IMR-90 (cell line): ENCODE results near the gene GRAMD2A. TPM values are rescaled to one million over a fixed set of nuclear protein-coding genes. Genes with fewer than 3 reads are reported as not detected.

ENCODE experiments used
- ATAC-seq: fragments of 200-7000 bp; cut with Tn5 transposase; 2 replicates; pipeline ENCODE4 v1.9.1; 2020; ENCODE audit warnings: low read depth, mild to moderate bottlenecking, moderate library complexity
- BruUV-seq: library from RNA; stranded (reverse); fragments of 400-500 nt; replicated peaks from 2 replicates; lab custom pipeline; 2021; lab: Mats Ljungman, UMichigan
- CTCF ChIA-PET: fragments of 300-600 bp; formaldehyde crosslinking; extraction: SDS; loops from one replicate; lab custom pipeline; 2021; ENCODE audit warnings: antibody characterized with exemption; lab: Yijun Ruan, JAX
- POLR2A ChIA-PET: fragments of 300-600 bp; sonication (Branson Sonifier 250); formaldehyde crosslinking; loops from one replicate; lab custom pipeline; 2022; ENCODE audit warnings: antibody characterized with exemption; ENCODE audit not compliant: unreplicated experiment; lab: Charles Lee
- DNase-seq: peaks from one replicate; pipeline ENCODE4 v3.0.0; 2013
- H2AFZ ChIP-seq: replicated peaks from 2 replicates; pipeline ENCODE3; 2013; ENCODE audit warnings: low read length, mild to moderate bottlenecking; ENCODE audit not compliant: poor library complexity
- H2AK5ac ChIP-seq: 2 replicates; pipeline ENCODE4 v1.6.1; 2013; ENCODE audit warnings: low read depth, low read length, inconsistent platforms
- H2AK9ac ChIP-seq: replicated peaks from 2 replicates; pipeline ENCODE3; 2013; ENCODE audit warnings: mild to moderate bottlenecking, low read depth, low read length, moderate library complexity; ENCODE audit not compliant: poor library complexity
- H2BK120ac ChIP-seq: 2 replicates; pipeline ENCODE4 v1.6.1; 2013; ENCODE audit warnings: low read depth, low read length, inconsistent platforms
- H2BK15ac ChIP-seq: 3 replicates; pipeline ENCODE4 v1.6.1; 2013; ENCODE audit warnings: low read depth, low read length, inconsistent platforms
- H2BK20ac ChIP-seq: 2 replicates; pipeline ENCODE4 v1.6.1; 2013; ENCODE audit warnings: low read depth, mild to moderate bottlenecking, inconsistent platforms, low read length, moderate library complexity
- H2BK5ac ChIP-seq: 2 replicates; pipeline ENCODE4 v1.6.1; 2013; ENCODE audit warnings: mild to moderate bottlenecking, low read depth, low read length, inconsistent platforms; ENCODE audit not compliant: poor library complexity, severe bottlenecking
- H3K14ac ChIP-seq: replicated peaks from 2 replicates; pipeline ENCODE4 v1.6.1; 2013; ENCODE audit warnings: low read depth, low read length, inconsistent platforms
- H3K18ac ChIP-seq: 2 replicates; pipeline ENCODE4 v1.6.1; 2013; ENCODE audit warnings: low read depth, low read length, control low read depth
- H3K23ac ChIP-seq: 2 replicates; pipeline ENCODE4 v1.6.1; 2013; ENCODE audit warnings: low read depth, low read length, inconsistent platforms
- H3K27ac ChIP-seq: 2 replicates; pipeline ENCODE4 v1.5.1; 2013; ENCODE audit warnings: mild to moderate bottlenecking, control low read depth, low read length; ENCODE audit not compliant: insufficient read depth
- H3K27me3 ChIP-seq: 2 replicates; pipeline ENCODE4 v1.6.1; 2013; ENCODE audit warnings: low read length; ENCODE audit not compliant: control insufficient read depth, insufficient read depth
- H3K36me3 ChIP-seq: 2 replicates; pipeline ENCODE4 v1.6.1; 2013; ENCODE audit warnings: low read length, mixed read lengths; ENCODE audit not compliant: control insufficient read depth, insufficient read depth
- H3K4ac ChIP-seq: 2 replicates; pipeline ENCODE4 v1.6.1; 2013; ENCODE audit warnings: low read depth, low read length, inconsistent platforms
- H3K4me1 ChIP-seq: 2 replicates; pipeline ENCODE4 v1.6.1; 2013; ENCODE audit warnings: low read length, mixed read lengths; ENCODE audit not compliant: control insufficient read depth, insufficient read depth
- H3K4me2 ChIP-seq: 2 replicates; pipeline ENCODE4 v1.6.1; 2013; ENCODE audit warnings: low read depth, mild to moderate bottlenecking, control low read depth, low read length, moderate library complexity
- H3K4me3 ChIP-seq: 2 replicates; pipeline ENCODE4 v1.5.1; 2013; ENCODE audit warnings: low read depth, mild to moderate bottlenecking, control low read depth, low read length, moderate library complexity; ENCODE audit not compliant: insufficient read depth
- H3K56ac ChIP-seq: 2 replicates; pipeline ENCODE4 v1.6.1; 2013; ENCODE audit warnings: low read length, inconsistent platforms; ENCODE audit not compliant: insufficient read depth; ENCODE audit errors: extremely low read depth
- H3K79me1 ChIP-seq, 2 experiments: 2 replicates each; pipeline ENCODE4 v1.6.1; 2013; ENCODE audit warnings: low read length in 2 of 2, inconsistent platforms in 1 of 2, low read depth in 1 of 2
- H3K9ac ChIP-seq: 2 replicates; pipeline ENCODE4 v1.6.1; 2013; ENCODE audit warnings: low read depth, low read length, control low read depth
- H3K9me1 ChIP-seq: 2 replicates; pipeline ENCODE4 v1.6.1; 2013; ENCODE audit warnings: low read length, inconsistent platforms; ENCODE audit not compliant: insufficient read depth
- H3K9me3 ChIP-seq: 2 replicates; pipeline ENCODE4 v1.6.1; 2013; ENCODE audit warnings: low read length; ENCODE audit not compliant: control insufficient read depth, insufficient read depth
- H4K20me1 ChIP-seq: 2 replicates; pipeline ENCODE4 v1.6.1; 2013; ENCODE audit warnings: low read length, inconsistent platforms; ENCODE audit not compliant: insufficient read depth
- H4K5ac ChIP-seq: 2 replicates; pipeline ENCODE4 v1.6.1; 2013; ENCODE audit warnings: mild to moderate bottlenecking, low read depth, low read length, control low read depth
- H4K8ac ChIP-seq, 2 experiments: 2 replicates each; pipeline ENCODE4 v1.6.1; 2013; ENCODE audit warnings: low read depth in 2 of 2, low read length in 2 of 2, control low read depth in 1 of 2, inconsistent platforms in 1 of 2
- H4K91ac ChIP-seq: 2 replicates; pipeline ENCODE4 v1.6.1; 2013; ENCODE audit warnings: low read depth, low read length, inconsistent platforms; ENCODE audit not compliant: insufficient read depth
- BHLHE40 ChIP-seq: fragments of 150-350 bp; IDR thresholded peaks from 2 replicates; pipeline ENCODE4 v1.6.1; 2016; ENCODE audit warnings: mild to moderate bottlenecking, low read depth, low read length
- CEBPB ChIP-seq: IDR thresholded peaks from 2 replicates; pipeline ENCODE4 v1.6.1; 2012; ENCODE audit warnings: low read depth, low read length, improper control_type of control experiment
- CHD1 ChIP-seq: IDR thresholded peaks from 2 replicates; pipeline ENCODE4 v1.6.1; 2012; ENCODE audit warnings: low read depth, low read length, improper control_type of control experiment
- USF2 ChIP-seq: fragments of 150-350 bp; IDR thresholded peaks from 2 replicates; pipeline ENCODE4 v1.6.1; 2017; ENCODE audit warnings: mild to moderate bottlenecking, antibody characterized with exemption, low read length, low read depth
- WGBS, 2 experiments: methylation state at CpG; one replicate each; pipeline versions ENCODE4 v1.1.5 to v1.1.7; 2013; ENCODE audit warnings: missing lambda C conversion rate in 2 of 2; ENCODE audit not compliant: insufficient read length in 1 of 2; ENCODE audit errors: extremely low coverage in 2 of 2; 5-methylcytosine and 5-hydroxymethylcytosine counted together
- dilution Hi-C: fragments of 300-500 bp; cut with HindIII; formaldehyde crosslinking; loops from one replicate; pipeline ENCODE4 v1.14.3; 2018; ENCODE audit warnings: low sequenced_read_pairs; ENCODE audit not compliant: unreplicated experiment
- in situ Hi-C: fragments of 300-500 bp; cut with MboI; formaldehyde crosslinking; loops from 3 replicates; pipeline ENCODE4 v1.14.3; 2019; ENCODE audit warnings: low sequenced_read_pairs, inconsistent platforms, mixed read lengths
- intact Hi-C: fragments of 100-400 bp; cut with micrococcal nuclease; formaldehyde crosslinking; loops from 2 replicates; pipeline ENCODE4 v1.10.0; 2022
- polyA plus RNA-seq, 3 experiments: library from polyadenylated mRNA; depleted of rRNA; stranded (reverse); fragments of >200 nt; gene quantifications; 2 replicates each; pipeline ENCODE4 v1.2.3, GENCODE V29; 2012; ENCODE audit warnings: low replicate concordance in 1 of 3
- total RNA-seq: library from RNA; depleted of rRNA; stranded (reverse); fragments of >200 nt; gene quantifications from 2 replicates; pipeline ENCODE4 v1.2.3, GENCODE V29; 2012

GRAMD2A gene
- total and polyA plus RNA-seq, 2 of the 4 experiments (the other 2 are of a cell fraction): 0.14 to 0.18 TPM

- intact Hi-C loops: no loop called here
- POLR2A ChIA-PET: no interaction called here
Measured at GRCh38 chr15:72205896-72206676, 8.5 kb upstream of the GRAMD2A start.

More at GRCh38 chr15:72205896-72206676, 8.5 kb upstream of the GRAMD2A start:
- Histone ChIP-seq H3K14ac (no peak overlapping the region), H3K4me2 (no peak overlapping the region), H2BK15ac (no peak overlapping the region), H3K9me1 (peaks cover 12% of the 10 kb centered on the region), H3K18ac (no peak overlapping the region), H2BK5ac (no peak overlapping the region), H3K4me3 (no peak overlapping the region), H2AK5ac (no peak overlapping the region), H4K8ac (no peak overlapping the region), H2BK20ac (no peak overlapping the region), H2AFZ (no peak overlapping the region), H3K27ac (no peak overlapping the region), H3K4me1 (peaks cover 2% of the 10 kb centered on the region; the same call in 1 of the 2 replicates), H3K23ac (no peak overlapping the region), H3K36me3 (peaks cover 90% of the 10 kb centered on the region), H3K79me1 (peaks cover 65 to 93% of the 10 kb centered on the region in 2 experiments), H3K56ac (no peak overlapping the region), H3K9ac (no peak overlapping the region), H3K9me3 (no peaks in the 10 kb centered on the region), H3K4ac (no peak overlapping the region), H2AK9ac (no peak overlapping the region), H4K5ac (no peak overlapping the region), H3K27me3 (no peaks in the 10 kb centered on the region), H2BK120ac (no peak overlapping the region), H4K91ac (no peak overlapping the region), H4K20me1 (peaks cover 95% of the 10 kb centered on the region)
- DNase-seq: no peak
- CTCF ChIA-PET: interaction anchor here (1.3 kb wide), 1 partner anchor 20 kb away, joined by 3 read pairs; no protein-coding TSS in a partner anchor
- dilution Hi-C loops (no loop called here), in situ Hi-C loops (no loop called here)
- 90% methylated on average over 4 of the region's 10 CpGs; no CpG with 5 or more reads in 1 of the 2 experiments for WGBS, 2 experiments
- TF ChIP-seq CEBPB (no peak), BHLHE40 (no peak), USF2 (no peak), CHD1 (no peak)
- BruUV-seq: no TSS peak
- no peak for ATAC-seq
